ENCODE results near the gene FAIM2. TPM values are rescaled to one million over a fixed set of nuclear protein-coding genes. Genes with fewer than 3 reads are reported as not detected.

The FAIM2 gene
- total and polyA plus RNA-seq, 2 experiments from 2014 or later, result 0.61 to 2.0 TPM

DNA sequence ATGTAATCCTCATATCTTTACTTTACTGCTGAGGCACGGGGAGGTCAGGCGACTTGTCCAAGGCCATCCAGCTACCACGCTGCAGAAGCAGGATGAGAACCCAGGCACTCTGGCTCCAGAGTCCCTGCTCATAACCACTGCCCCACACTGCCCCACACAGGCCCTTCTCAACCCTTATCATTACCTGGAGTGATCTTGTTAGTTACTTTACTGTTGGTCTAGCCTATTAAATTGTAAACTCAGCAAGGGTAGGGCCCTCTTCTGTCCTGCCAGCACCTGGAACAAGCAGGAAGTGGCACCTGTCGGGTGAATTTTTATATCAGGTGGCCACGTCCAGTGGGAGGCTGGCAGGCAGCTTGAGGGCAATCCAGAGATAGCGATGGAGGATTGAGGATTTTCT is 12.2 kb downstream of the FAIM2 start:
- no peaks in the 10 kb centered on the region for H3K36me3 ChIP-seq (ENCODE audit: insufficient read depth)
- no peak for DNase-seq (ENCODE audit: low spot score)
- H3K4me1 Mint-ChIP-seq, result peaks cover 21% of the 10 kb centered on the region
- no peaks in the 10 kb centered on the region for H3K27me3 ChIP-seq (ENCODE audit: insufficient read depth)
- no peaks in the 10 kb centered on the region for H3F3A ChIP-seq (replicated peaks; ENCODE audit: low read depth)
- H3K9me3 Mint-ChIP-seq, result no peaks in the 10 kb centered on the region
- peaks cover 11% of the 10 kb centered on the region for H3K27me3 Mint-ChIP-seq (ENCODE audit: insufficient read depth, low read depth, poor library complexity)
- H3K4me3 Mint-ChIP-seq, result no peak overlapping the region
- TF ChIP-seq ZNF462 (CRISPR knock-in tag; IDR thresholded peaks at IDR 0.05), result no peak
- no peak overlapping the region for H3K27ac ChIP-seq (ENCODE audit: low read depth)
- no peak overlapping the region for H3K4me2 ChIP-seq
- no peaks in the 10 kb centered on the region for H4K20me1 ChIP-seq (replicated peaks; ENCODE audit: insufficient read depth)
- H3K27ac Mint-ChIP-seq, result no peak overlapping the region
- no peaks in the 10 kb centered on the region for H3K36me3 Mint-ChIP-seq (ENCODE audit: low read depth)
- H2AFZ ChIP-seq, result no peak overlapping the region
- H3K79me2 ChIP-seq (replicated peaks; ENCODE audit: insufficient read depth), result no peaks in the 10 kb centered on the region
- H3K9me2 ChIP-seq (ENCODE audit: insufficient read depth), result no peaks in the 10 kb centered on the region
- no peak overlapping the region for H3K4me3 ChIP-seq
- H3K4me1 ChIP-seq (ENCODE audit: insufficient read depth), result peaks cover 8% of the 10 kb centered on the region; the same call in 1 of the 2 replicates
- no peak for ATAC-seq

- peaks cover 23% of the 10 kb centered on the region for H3K4me1 Mint-ChIP-seq
- DNase-seq (ENCODE audit: low spot score) (no peak), ATAC-seq (no peak)
- Histone ChIP-seq H2AFZ (no peak overlapping the region), H3K4me2 (no peak overlapping the region), H3F3A (replicated peaks; ENCODE audit: low read depth) (no peaks in the 10 kb centered on the region), H3K4me1 (ENCODE audit: insufficient read depth) (peaks cover 8% of the 10 kb centered on the region; the same call in 1 of the 2 replicates), H4K20me1 (replicated peaks; ENCODE audit: insufficient read depth) (no peaks in the 10 kb centered on the region), H3K36me3 (ENCODE audit: insufficient read depth) (no peaks in the 10 kb centered on the region), H3K27ac (ENCODE audit: low read depth) (no peak overlapping the region), H3K79me2 (replicated peaks; ENCODE audit: insufficient read depth) (no peaks in the 10 kb centered on the region), H3K9me2 (ENCODE audit: insufficient read depth) (no peaks in the 10 kb centered on the region), H3K27me3 (ENCODE audit: insufficient read depth) (no peaks in the 10 kb centered on the region), H3K4me3 (no peak overlapping the region)
- H3K27me3 Mint-ChIP-seq (ENCODE audit: insufficient read depth, low read depth, poor library complexity), result peaks cover 11% of the 10 kb centered on the region
- H3K4me3 Mint-ChIP-seq, result no peak overlapping the region
- H3K36me3 Mint-ChIP-seq (ENCODE audit: low read depth), result no peaks in the 10 kb centered on the region
- no peaks in the 10 kb centered on the region for H3K9me3 Mint-ChIP-seq
- no peak overlapping the region for H3K27ac Mint-ChIP-seq
- TF ChIP-seq JUNB (IDR thresholded peaks at IDR 0.05; ENCODE audit: unreplicated experiment) (no peak), STAT1 (IDR thresholded peaks at IDR 0.05; ENCODE audit: unreplicated experiment) (no peak), ZNF462 (CRISPR knock-in tag; IDR thresholded peaks at IDR 0.05) (no peak), ETS1 (IDR thresholded peaks at IDR 0.05) (no peak), ZNF331 (CRISPR knock-in tag; IDR thresholded peaks at IDR 0.05; ENCODE audit: low read depth) (no peak), POLR2AphosphoS5 (IDR thresholded peaks at IDR 0.05; ENCODE audit: low read depth) (no peak)
These were observed 12.7 kb downstream of the FAIM2 start for GRCh38 chr12:49891012-49891411.

Data from GM23338 (cell line).